PFSK-1 (cell line): Measurements from ENCODE around the gene TMPRSS7.

ENCODE experiments used
- FOXP2 ChIP-seq: optimal IDR thresholded peaks from 2 replicates; pipeline ENCODE3; 2011; ENCODE audit warnings: borderline replicate concordance, control low read depth, inconsistent platforms; ENCODE audit not compliant: insufficient read depth; ENCODE audit errors: extremely low read length, extremely low read depth
- POLR2AphosphoS5 ChIP-seq: IDR thresholded peaks from 2 replicates; pipeline ENCODE4 v1.6.1; 2012; ENCODE audit warnings: low read depth, mild to moderate bottlenecking, control low read depth, low read length, moderate library complexity
- REST ChIP-seq, 2 experiments: IDR thresholded peaks; 2 replicates each; pipeline versions ENCODE4 v1.6.1 to v1.8.0; 2011 to 2012; ENCODE audit warnings: low read depth in 2 of 2, low read length in 2 of 2, control low read depth in 1 of 2, inconsistent platforms in 1 of 2, mild to moderate bottlenecking in 1 of 2, moderate library complexity in 1 of 2; ENCODE audit not compliant: insufficient read depth in 1 of 2
- SIN3A ChIP-seq: IDR thresholded peaks from 2 replicates; pipeline ENCODE4 v1.6.1; 2012; ENCODE audit warnings: mild to moderate bottlenecking, low read length, moderate library complexity, borderline replicate concordance; ENCODE audit not compliant: insufficient read depth
- TAF1 ChIP-seq: IDR thresholded peaks from 2 replicates; pipeline ENCODE4 v1.6.1; 2012; ENCODE audit warnings: low read length, control low read depth, borderline replicate concordance; ENCODE audit not compliant: insufficient read depth

TMPRSS7 gene

GRCh38 chr3:112086875-112087524 lies 52.5 kb downstream of the TMPRSS7 start:
- TF ChIP-seq FOXP2 (no peak), SIN3A (no peak), TAF1 (no peak), POLR2AphosphoS5 (no peak), REST (IDR thresholded peaks at IDR 0.05; ENCODE audit: insufficient read depth in 1 of 2, low read depth in 2 of 2, low read length in 2 of 2) (no peak)

GRCh38 chr3:112087746-112088145 lies 53.2 kb downstream of the TMPRSS7 start:
- TF ChIP-seq FOXP2 (no peak), SIN3A (no peak), POLR2AphosphoS5 (no peak), REST (IDR thresholded peaks at IDR 0.05; ENCODE audit: insufficient read depth in 1 of 2, low read depth in 2 of 2, low read length in 2 of 2) (no peak)

GRCh38 chr3:112088944-112089343 lies 54.4 kb downstream of the TMPRSS7 start:
- TF ChIP-seq TAF1 (no peak), SIN3A (no peak), FOXP2 (no peak), REST (IDR thresholded peaks at IDR 0.05; ENCODE audit: insufficient read depth in 1 of 2, low read depth in 2 of 2, low read length in 2 of 2) (no peak), POLR2AphosphoS5 (no peak)

DNA sequence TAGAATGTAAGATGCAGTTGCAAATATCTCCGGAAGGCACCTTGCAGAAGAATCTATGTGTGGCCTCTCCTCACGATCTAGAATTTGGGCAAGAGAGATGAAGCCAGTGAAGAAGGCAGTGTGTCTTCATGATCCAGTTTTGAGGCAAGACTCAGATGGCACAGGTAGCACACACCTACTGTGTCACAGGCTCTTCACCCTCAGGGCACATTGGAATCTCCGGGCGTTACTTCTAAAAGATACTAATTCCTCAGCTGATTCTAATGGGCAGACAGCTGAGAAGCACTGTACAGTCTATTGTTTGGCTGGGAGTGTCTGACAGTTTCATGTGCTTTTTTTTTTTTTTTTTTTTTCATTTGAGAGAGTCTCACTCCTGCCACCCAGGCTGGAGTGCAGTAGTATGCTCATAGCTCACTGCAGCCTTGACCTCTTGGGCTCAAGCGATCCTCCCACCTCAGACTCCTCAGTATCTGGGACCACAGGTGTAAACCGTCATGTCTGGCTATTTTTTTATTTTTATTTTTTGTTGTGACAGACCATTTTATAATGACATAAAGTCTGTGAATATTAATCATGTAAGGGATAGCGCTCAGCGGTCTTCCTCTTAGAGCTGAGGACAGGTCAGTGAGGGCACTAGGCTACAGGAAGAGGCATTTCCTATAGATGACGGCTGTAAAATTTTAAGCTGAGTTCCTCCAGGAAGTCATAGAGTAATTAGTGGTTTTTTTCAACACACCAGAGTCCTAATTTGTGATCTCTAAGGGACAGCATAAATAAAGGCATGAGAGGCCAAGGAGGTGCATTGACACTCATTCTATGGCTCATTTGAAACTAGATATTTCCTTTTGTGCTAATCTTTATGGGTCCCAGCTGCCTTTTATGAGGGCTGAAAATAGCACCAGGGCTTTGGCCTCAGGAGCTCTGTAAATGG lies 55.7 kb downstream of the TMPRSS7 start:
- TF ChIP-seq FOXP2 (no peak), TAF1 (no peak), SIN3A (no peak), POLR2AphosphoS5 (no peak), REST (IDR thresholded peaks at IDR 0.05; ENCODE audit: insufficient read depth in 1 of 2, low read depth in 2 of 2, low read length in 2 of 2) (no peak)
